Middle frontal gyrus (tissue), 1 donor: ENCODE results near the gene PPM1D.
"Not testable (repeated sequence)": the region's sequence is repeated elsewhere in the genome, so short reads cannot be mapped to it uniquely, and the experiment has no call there.

Experiments used
- DNase-seq: peaks from one replicate; pipeline ENCODE4 v3.0.0-alpha.2; 2015; ENCODE audit warnings: low spot score; ENCODE audit errors: extremely low spot score

PPM1D gene

GRCh38 chr17:60665602-60666001 is 65.6 kb downstream of the PPM1D start:
- DNase-seq: no peak

GRCh38 chr17:60668741-60669140 is 68.7 kb downstream of the PPM1D start:
- DNase-seq: not testable (repeated sequence)

GRCh38 chr17:60671482-60671881 is 71.5 kb downstream of the PPM1D start:
- no peak for DNase-seq

- not testable (repeated sequence) for DNase-seq
Observed at GRCh38 chr17:60674637-60675036, 74.6 kb downstream of the PPM1D start.

GRCh38 chr17:60675997-60676396 is 76.0 kb downstream of the PPM1D start:
- DNase-seq: no peak

GRCh38 chr17:60676758-60677307 is 76.8 kb downstream of the PPM1D start:
- no peak for DNase-seq

GRCh38 chr17:60677308-60678117 is 77.5 kb downstream of the PPM1D start, which contains the start of gene BCAS3:
Gene BCAS3, plus strand, starts transcription at chr17:60677851.
- peak; percentile 99 for DNase-seq

- DNase-seq: no peak
Observed at GRCh38 chr17:60678118-60678444, 78.1 kb downstream of the PPM1D start.

- no peak for DNase-seq
Observed at GRCh38 chr17:60679287-60679686, 79.3 kb downstream of the PPM1D start.

- no peak for DNase-seq
Observed at GRCh38 chr17:60680754-60681153, 80.8 kb downstream of the PPM1D start.

GRCh38 chr17:60685437-60685836 is 85.4 kb downstream of the PPM1D start:
- no peak for DNase-seq

- DNase-seq: no peak
Observed at GRCh38 chr17:60695960-60696359, 96.0 kb downstream of the PPM1D start.

- DNase-seq: no peak
Observed at GRCh38 chr17:60699090-60699489, 99.1 kb downstream of the PPM1D start.

- no peak for DNase-seq
Observed at GRCh38 chr17:60704170-60704569, 104.2 kb downstream of the PPM1D start.

GRCh38 chr17:60712675-60713074 is 112.7 kb downstream of the PPM1D start:
- DNase-seq: no peak

- no peak for DNase-seq
Observed at GRCh38 chr17:60713608-60714007, 113.6 kb downstream of the PPM1D start.
